Measurements from ENCODE around the gene ZNF644. TPM values are rescaled to one million over a fixed set of nuclear protein-coding genes. Genes with fewer than 3 reads are reported as not detected.
A peak's percentile ranks its signal among the peaks of the same experiment; 100 is the strongest.

The ZNF644 gene
- total RNA-seq, 1 experiment from 2014 or later = 55.9 TPM

- peak overlapping the region; percentile 31 for H2AFZ ChIP-seq (ENCODE audit: low read depth, low read length, poor library complexity, severe bottlenecking)
- H3K4me1 ChIP-seq (ENCODE audit: control insufficient read depth in 1 of 2, insufficient read depth in 2 of 2, low read length in 2 of 2) = peaks cover 11 to 13% of the 10 kb centered on the region in 2 experiments
- ChIA-PET POLR2A (no interaction called here), RAD21 (ENCODE audit: low non-redundant PET in 1 of 2, low total read pairs in 2 of 2, uncharacterized antibody in 2 of 2, unreplicated experiment in 2 of 2) (no interaction called here), CTCF (interaction anchor here (0.8 to 1.4 kb wide), 5 partner anchors 9 to 305 kb away, joined by 3 to 9 read pairs (median 4); no protein-coding TSS in a partner anchor)
- no peak overlapping the region for H3K4me3 ChIP-seq (replicated peaks in 1 of 2; ENCODE audit: low read depth in 1 of 2, low read length in 2 of 2)
- H3K27ac ChIP-seq (ENCODE audit: low read depth, low read length) = no peak overlapping the region
- no peak overlapping the region for H3K9ac ChIP-seq (ENCODE audit: low read length)
- TF ChIP-seq SIN3A (IDR thresholded peaks at IDR 0.05; ENCODE audit: low read depth) (no peak), CTCF (IDR thresholded peaks at IDR 0.05 in 2 of 3, conservative IDR thresholded peaks at IDR 0.05 in 1 of 3; ENCODE audit: borderline replicate concordance in 1 of 3, insufficient read depth in 1 of 3, low read depth in 2 of 3, low read length in 2 of 3) (peak; percentile 18 to 49 (median 37); a peak in 2 of 6 replicates)
- no peak overlapping the region for H3K4me2 ChIP-seq (ENCODE audit: low read length)
- ATAC-seq (no peak), DNase-seq (ENCODE audit: low read depth, low spot score) (no peak)
- H3K27me3 ChIP-seq (ENCODE audit: insufficient read depth, low read length) = no peaks in the 10 kb centered on the region
- H3K79me2 ChIP-seq (ENCODE audit: insufficient read depth, low read length) = 0 out of 2 replicates have a peak, but pooled peaks cover 6% of the 10 kb centered on the region
- no TSS peak for BruUV-seq (replicated peaks)
- no peaks in the 10 kb centered on the region for H3K9me3 ChIP-seq (ENCODE audit: control insufficient read depth in 1 of 2, insufficient read depth in 1 of 2, low read depth in 1 of 2, low read length in 2 of 2)
- H3K36me3 ChIP-seq (ENCODE audit: control insufficient read depth in 1 of 2, insufficient read depth in 2 of 2, low read length in 2 of 2) = no peaks in the 10 kb centered on the region
- H4K20me1 ChIP-seq (ENCODE audit: insufficient read depth) = no peaks in the 10 kb centered on the region
- intact Hi-C loops (cut with micrococcal nuclease) = no loop called here
- no peaks in the 10 kb centered on the region for H3K9me2 ChIP-seq (ENCODE audit: insufficient read depth)
Measured at GRCh38 chr1:91026777-91027176, 4.9 kb upstream of the ZNF644 start.

GRCh38 chr1:91026320-91026719 lies 4.5 kb upstream of the ZNF644 start:
- Histone ChIP-seq H3K4me1 (ENCODE audit: control insufficient read depth in 1 of 2, insufficient read depth in 2 of 2, low read length in 2 of 2) (peaks cover 11 to 13% of the 10 kb centered on the region in 2 experiments), H2AFZ (ENCODE audit: low read depth, low read length, poor library complexity, severe bottlenecking) (no peak overlapping the region), H3K4me3 (replicated peaks in 1 of 2; ENCODE audit: low read depth in 1 of 2, low read length in 2 of 2) (no peak overlapping the region), H3K27me3 (ENCODE audit: insufficient read depth, low read length) (no peaks in the 10 kb centered on the region), H3K9me3 (ENCODE audit: control insufficient read depth in 1 of 2, insufficient read depth in 1 of 2, low read depth in 1 of 2, low read length in 2 of 2) (no peaks in the 10 kb centered on the region), H3K79me2 (ENCODE audit: insufficient read depth, low read length) (peaks cover 8% of the 10 kb centered on the region; the same call in 1 of the 2 replicates), H3K4me2 (ENCODE audit: low read length) (no peak overlapping the region), H3K9me2 (ENCODE audit: insufficient read depth) (no peaks in the 10 kb centered on the region), H3K36me3 (ENCODE audit: control insufficient read depth in 1 of 2, insufficient read depth in 2 of 2, low read length in 2 of 2) (no peaks in the 10 kb centered on the region), H3K27ac (ENCODE audit: low read depth, low read length) (no peak overlapping the region), H4K20me1 (ENCODE audit: insufficient read depth) (no peaks in the 10 kb centered on the region), H3K9ac (ENCODE audit: low read length) (no peak overlapping the region)
- POLR2A ChIA-PET = no interaction called here
- intact Hi-C loops (cut with micrococcal nuclease) = no loop called here
- CTCF ChIA-PET = interaction anchor here (0.8 to 1.4 kb wide), 5 partner anchors 8 to 305 kb away, joined by 3 to 9 read pairs (median 4); no protein-coding TSS in a partner anchor
- RAD21 ChIA-PET (ENCODE audit: low non-redundant PET in 1 of 2, low total read pairs in 2 of 2, uncharacterized antibody in 2 of 2, unreplicated experiment in 2 of 2) = no interaction called here
- ATAC-seq (no peak), DNase-seq (ENCODE audit: low read depth, low spot score) (no peak)
- no TSS peak for BruUV-seq (replicated peaks)
- TF ChIP-seq CTCF (IDR thresholded peaks at IDR 0.05 in 2 of 3, conservative IDR thresholded peaks at IDR 0.05 in 1 of 3; ENCODE audit: borderline replicate concordance in 1 of 3, insufficient read depth in 1 of 3, low read depth in 2 of 3, low read length in 2 of 3) (no peak), ATF3 (IDR thresholded peaks at IDR 0.05) (no peak), POLR2AphosphoS5 (IDR thresholded peaks at IDR 0.05; ENCODE audit: low read depth, low read length) (no peak), TCF7L2 (IDR thresholded peaks at IDR 0.05; ENCODE audit: borderline replicate concordance, extremely low read depth, insufficient read depth, insufficient read length) (no peak), CEBPB (IDR thresholded peaks at IDR 0.05; ENCODE audit: low read depth) (no peak), YY1 (IDR thresholded peaks at IDR 0.05; ENCODE audit: extremely low read depth, insufficient replicate concordance, low read depth, low read length) (no peak), REST (IDR thresholded peaks at IDR 0.05; ENCODE audit: low read depth) (no peak), ELF1 (IDR thresholded peaks at IDR 0.05; ENCODE audit: borderline replicate concordance, low read depth) (no peak), SP1 (IDR thresholded peaks at IDR 0.05; ENCODE audit: low read depth) (no peak)
